ENCODE results near the gene KRTAP5-4.
"Not testable (repeated sequence)": the region's sequence is repeated elsewhere in the genome, so short reads cannot be mapped to it uniquely, and the experiment has no call there.

Gene KRTAP5-4

GRCh38 chr11:1623716-1624115, 1.8 kb upstream of the KRTAP5-4 start:
- TF ChIP-seq CTCF (conservative IDR thresholded peaks at IDR 0.05; ENCODE audit: low read depth, low read length): no peak
- no peak for DNase-seq (ENCODE audit: low read depth)
- H3K4me3 ChIP-seq (ENCODE audit: low read length): no peak overlapping the region

- TF ChIP-seq CTCF (conservative IDR thresholded peaks at IDR 0.05; ENCODE audit: low read depth, low read length): no peak
- no peak for DNase-seq (ENCODE audit: low read depth)
- no peak overlapping the region for H3K4me3 ChIP-seq (ENCODE audit: low read length)
Measured at GRCh38 chr11:1619449-1619848, 2.5 kb downstream of the KRTAP5-4 start.

GRCh38 chr11:1618231-1618630, 3.7 kb downstream of the KRTAP5-4 start:
- DNase-seq (ENCODE audit: low read depth): no peak
- H3K4me3 ChIP-seq (ENCODE audit: low read length): no peak overlapping the region
- no peak for TF ChIP-seq CTCF (conservative IDR thresholded peaks at IDR 0.05; ENCODE audit: low read depth, low read length)

- no peak for DNase-seq (ENCODE audit: low read depth)
- TF ChIP-seq CTCF (conservative IDR thresholded peaks at IDR 0.05; ENCODE audit: low read depth, low read length): no peak
- no peak within 1 kb of the TSS for H3K4me3 ChIP-seq (ENCODE audit: low read length)
Measured at GRCh38 chr11:1608363-1608762, 13.6 kb downstream of the KRTAP5-4 start, which contains the start of gene KRTAP5-3. KRTAP5-3 (minus strand) TSS chr11:1608463; CDS start chr11:1608385, 78 bp downstream.

GRCh38 chr11:1607901-1608300, 14.0 kb downstream of the KRTAP5-4 start:
- not testable (repeated sequence) for H3K4me3 ChIP-seq (ENCODE audit: low read length); DNase-seq (ENCODE audit: low read depth)

- DNase-seq (ENCODE audit: low read depth); H3K4me3 ChIP-seq (ENCODE audit: low read length): not testable (repeated sequence)
Measured at GRCh38 chr11:1607156-1607845, 14.6 kb downstream of the KRTAP5-4 start.

- not testable (repeated sequence) for H3K4me3 ChIP-seq (ENCODE audit: low read length); DNase-seq (ENCODE audit: low read depth)
Measured at GRCh38 chr11:1605923-1606322, 16.0 kb downstream of the KRTAP5-4 start.

GRCh38 chr11:1604711-1605110, 17.2 kb downstream of the KRTAP5-4 start:
- DNase-seq (ENCODE audit: low read depth): no peak
- TF ChIP-seq CTCF (conservative IDR thresholded peaks at IDR 0.05; ENCODE audit: low read depth, low read length): no peak
- no peak overlapping the region for H3K4me3 ChIP-seq (ENCODE audit: low read length)

- no peak for TF ChIP-seq CTCF (conservative IDR thresholded peaks at IDR 0.05; ENCODE audit: low read depth, low read length)
- H3K4me3 ChIP-seq (ENCODE audit: low read length): no peak overlapping the region
- DNase-seq (ENCODE audit: low read depth): no peak
Measured at GRCh38 chr11:1604181-1604580, 17.8 kb downstream of the KRTAP5-4 start.
